Stimulated activated CD4-positive, alpha-beta T cell treated with anti-CD3 and anti-CD28 coated beads, Interleukin-4, amount 100 ng/mL, for 24 hours (primary cell): Measurements from ENCODE around the gene D2HGDH.
A peak's percentile ranks its signal among the peaks of the same experiment; 100 is the strongest.
"Not testable (repeated sequence)": the region's sequence is repeated elsewhere in the genome, so short reads cannot be mapped to it uniquely, and the experiment has no call there.

Experiments
- DNase-seq: peaks from one replicate; pipeline ENCODE4 v3.0.0-alpha.2; 2020

Gene D2HGDH

DNA sequence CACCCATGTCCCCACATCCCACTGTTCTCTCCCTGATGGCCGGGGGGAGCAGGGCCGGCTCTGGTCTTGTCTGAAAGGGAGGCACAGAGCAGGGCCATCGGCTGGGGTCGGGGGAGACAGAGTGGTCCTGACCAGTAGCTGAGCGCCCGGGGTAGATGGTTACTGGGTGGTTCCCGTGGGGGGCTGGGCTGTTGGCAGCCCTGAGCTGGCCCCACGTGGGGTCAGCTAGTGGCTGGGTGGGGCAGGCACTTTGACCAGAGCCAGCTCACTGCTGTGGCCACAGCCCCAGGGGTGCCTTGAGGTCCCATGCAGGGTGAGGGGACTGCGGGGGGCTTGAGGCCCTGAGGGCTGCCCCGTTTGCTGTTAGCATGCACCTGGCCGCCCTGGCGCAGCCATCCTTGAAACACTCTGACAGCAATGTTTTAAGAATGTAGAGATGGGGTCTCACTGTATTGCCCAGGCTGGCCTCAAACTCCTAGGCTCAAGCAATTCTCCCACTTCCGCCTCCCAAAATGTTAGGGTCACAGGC is 62.2 kb downstream of the D2HGDH start:
- DNase-seq, result no peak

DNA sequence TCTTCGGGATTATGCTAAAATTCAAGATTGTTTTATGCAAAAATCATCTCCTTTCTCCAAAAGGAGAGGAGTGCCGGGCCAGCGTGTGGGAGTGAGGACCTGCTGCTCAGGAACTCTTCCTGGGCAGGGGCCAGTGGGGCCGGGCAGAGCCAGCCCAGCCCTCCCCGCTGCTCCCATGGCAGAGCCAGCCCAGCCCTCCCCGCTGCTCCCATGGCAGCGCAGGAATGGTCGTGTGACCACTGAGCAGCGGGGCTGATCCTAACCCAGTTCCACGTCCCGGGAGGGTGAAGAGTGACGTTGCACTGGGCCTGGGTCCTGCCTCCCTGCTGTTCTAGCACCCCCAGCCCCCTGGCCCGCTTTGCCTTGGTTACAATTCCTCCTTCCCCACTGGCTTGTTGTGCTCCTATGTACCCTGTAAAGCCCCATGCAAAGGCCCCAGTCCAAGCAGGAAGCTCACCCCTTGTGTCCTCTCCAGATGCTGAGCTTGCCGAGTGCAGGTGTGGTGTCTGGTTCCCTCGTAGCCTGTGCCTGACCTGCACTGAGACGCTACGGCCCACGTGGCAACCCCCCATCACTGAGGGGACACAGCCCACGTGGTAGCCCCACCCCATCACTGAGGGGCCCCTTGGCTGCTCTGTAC is 63.1 kb downstream of the D2HGDH start:
- DNase-seq, result no peak

DNA sequence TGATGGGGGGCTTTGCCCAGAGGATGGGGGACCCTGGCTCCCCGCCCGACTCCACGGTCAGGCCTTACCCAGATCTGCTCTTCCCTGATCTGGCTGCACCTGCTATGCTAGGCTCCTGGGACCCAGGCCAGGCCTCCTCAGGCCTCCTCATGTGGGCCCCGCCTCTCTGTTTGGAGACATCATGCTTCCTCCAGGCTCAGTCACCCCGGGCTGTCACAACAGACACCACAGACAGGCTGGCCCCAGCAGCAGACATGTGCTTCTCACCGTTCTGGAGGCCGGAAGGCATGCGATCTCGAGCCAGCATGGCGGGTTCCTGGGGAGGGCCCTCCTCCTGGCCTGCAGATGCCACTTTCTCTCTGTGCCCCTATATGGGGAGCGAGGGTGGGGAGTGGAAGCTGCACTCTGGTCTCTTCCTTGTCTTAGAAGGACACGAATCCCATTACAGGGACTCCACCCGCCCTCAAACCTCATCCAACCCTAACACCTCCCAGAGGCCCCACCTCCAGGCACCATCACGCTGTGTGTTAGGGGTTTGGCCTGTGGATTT is 63.7 kb downstream of the D2HGDH start:
- no peak for DNase-seq

DNA sequence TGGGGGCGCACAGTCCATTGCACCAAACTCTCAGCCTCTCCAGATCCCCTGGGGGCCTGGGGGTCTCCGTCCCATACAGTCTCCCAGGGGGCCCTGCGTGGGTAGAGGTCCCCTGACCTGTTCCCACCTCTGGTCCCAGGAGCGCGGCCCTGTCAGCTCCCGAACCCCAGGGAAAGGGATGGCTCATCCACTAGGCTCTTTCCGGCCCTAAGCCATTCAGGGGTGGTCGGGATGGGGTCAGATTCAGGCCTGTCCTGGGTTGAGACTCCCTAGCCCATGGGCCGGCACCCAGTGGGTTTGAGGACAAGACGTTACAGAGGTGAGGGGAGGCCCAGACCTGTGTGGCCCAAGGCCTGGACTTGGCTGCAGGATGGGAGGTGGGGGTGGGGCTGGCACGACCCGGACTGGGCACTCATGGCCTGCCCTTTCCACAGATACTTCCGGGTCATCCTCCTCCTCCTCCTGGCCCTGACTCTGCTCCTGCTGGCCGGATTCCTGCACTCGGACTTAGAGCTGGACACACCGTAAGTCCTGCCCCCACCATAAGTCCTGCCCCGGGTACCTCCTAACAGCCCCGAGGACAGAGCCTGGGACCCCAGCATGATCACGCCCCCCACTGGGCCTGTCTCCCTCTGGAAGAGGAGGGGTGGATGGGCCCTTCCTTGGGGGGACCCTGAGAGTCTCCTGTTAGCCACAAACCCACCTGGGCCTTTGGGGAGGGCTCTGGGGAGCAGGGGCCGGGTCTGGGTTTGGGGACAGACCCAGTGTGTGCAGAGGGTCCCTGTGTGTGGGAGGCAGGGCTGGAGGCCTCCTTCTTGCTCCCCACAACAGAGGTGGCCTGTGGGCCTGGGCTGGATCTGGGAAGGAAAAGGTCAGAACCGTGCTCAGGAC is 64.4 kb downstream of the D2HGDH start:
- DNase-seq, result no peak

DNA sequence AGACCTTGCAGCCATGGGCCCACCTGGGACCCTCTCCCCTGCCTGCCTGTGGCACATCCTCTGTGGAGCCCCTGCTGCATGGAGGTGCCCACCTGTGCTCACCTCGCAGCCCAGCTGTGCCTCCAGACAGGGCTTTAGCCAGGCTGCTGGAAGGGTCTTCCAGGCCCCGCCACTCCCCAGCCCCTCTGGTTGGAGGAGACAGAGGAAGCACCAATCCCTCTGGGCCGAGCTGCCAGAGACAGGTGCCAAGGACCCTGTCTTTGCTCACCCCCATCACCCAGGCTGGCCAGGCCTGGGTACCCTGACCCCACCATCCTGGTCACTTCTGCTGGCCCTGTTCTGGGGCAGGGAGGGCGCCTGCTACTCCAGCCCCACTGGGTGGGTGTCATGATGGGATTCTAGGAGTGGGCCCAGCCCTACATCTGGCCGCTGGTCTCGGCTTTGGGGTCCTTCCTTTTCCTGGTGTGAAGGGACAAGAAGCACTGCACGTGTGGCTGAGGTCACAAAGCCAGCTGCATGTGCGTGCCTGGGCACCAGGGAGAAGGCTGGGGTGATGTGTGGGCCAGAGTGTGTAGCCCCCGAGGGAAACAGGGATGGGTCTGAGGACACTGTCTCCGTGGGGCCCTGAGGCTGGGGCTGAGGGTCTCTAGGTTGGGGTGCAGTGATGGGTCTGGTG is 65.2 kb downstream of the D2HGDH start:
- no peak for DNase-seq

DNA sequence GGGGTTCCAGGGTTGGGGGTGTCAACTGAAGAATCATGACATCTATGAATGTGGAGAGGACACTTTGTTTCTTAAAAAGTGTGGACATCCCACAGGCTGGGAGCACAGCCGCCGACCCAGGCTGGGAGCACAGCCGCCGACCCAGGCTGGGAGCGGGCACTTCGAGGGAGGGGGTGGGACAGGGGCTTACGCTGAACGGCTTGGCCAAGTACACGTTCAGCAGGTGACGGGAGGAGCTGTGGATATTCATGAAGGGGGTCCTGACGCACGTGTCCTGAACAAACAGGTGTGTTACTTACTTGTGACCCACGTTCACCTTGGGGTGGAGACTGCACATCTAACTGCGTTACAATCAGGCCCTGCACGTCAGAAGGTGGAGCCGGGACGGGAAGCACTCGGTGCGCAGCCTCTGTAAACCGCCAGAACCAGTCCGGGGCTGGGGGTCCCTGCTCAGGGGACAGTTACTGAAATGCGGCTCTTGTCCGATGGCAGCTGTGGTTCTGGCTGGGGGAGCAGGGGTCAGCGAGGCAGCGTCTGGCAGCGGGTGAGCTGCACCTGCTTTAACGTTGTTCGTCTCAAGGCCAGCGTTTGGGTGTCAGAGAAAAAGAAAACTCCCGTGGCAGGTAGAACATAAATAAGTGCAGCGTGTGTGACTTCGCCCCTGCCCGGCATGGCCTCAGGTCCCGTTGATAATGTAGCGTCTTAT is 65.9 kb downstream of the D2HGDH start:
- DNase-seq, result peak; percentile 3

DNA sequence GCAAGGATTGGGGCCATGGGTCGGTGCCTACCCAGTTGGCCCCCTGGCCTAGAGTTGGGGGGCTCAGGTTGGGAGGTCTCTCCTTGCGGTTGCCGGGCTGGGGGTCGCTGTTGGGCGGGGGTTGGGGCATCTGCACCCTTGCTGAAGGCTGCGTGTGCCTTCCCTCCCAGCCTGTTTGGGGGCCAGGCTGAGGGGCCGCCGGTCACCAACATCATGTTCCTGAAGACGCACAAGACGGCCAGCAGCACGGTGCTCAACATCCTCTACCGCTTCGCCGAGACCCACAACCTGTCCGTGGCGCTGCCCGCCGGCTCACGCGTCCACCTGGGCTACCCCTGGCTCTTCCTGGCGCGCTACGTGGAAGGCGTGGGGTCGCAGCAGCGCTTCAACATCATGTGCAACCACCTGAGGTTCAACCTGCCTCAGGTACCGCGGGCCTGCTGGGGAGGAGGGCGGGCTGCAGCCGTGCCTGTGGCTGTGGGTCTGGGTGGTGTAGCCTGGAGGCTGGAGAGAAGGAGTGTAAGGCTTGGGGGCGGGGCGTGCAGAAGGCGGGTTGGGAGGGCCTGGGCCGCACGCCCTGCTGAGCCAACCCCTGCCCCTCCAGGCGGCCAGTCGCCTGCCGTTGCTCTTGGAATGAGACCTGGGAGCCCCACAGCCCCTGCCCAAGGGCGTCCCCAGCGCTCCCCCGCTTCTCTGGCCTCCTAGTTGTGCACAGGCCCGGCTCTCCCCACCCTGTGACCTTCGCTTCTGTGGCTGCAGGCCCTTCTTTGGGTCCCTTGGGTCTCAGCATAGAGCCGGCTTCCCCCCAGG is 67.4 kb downstream of the D2HGDH start:
- DNase-seq, result no peak

DNA sequence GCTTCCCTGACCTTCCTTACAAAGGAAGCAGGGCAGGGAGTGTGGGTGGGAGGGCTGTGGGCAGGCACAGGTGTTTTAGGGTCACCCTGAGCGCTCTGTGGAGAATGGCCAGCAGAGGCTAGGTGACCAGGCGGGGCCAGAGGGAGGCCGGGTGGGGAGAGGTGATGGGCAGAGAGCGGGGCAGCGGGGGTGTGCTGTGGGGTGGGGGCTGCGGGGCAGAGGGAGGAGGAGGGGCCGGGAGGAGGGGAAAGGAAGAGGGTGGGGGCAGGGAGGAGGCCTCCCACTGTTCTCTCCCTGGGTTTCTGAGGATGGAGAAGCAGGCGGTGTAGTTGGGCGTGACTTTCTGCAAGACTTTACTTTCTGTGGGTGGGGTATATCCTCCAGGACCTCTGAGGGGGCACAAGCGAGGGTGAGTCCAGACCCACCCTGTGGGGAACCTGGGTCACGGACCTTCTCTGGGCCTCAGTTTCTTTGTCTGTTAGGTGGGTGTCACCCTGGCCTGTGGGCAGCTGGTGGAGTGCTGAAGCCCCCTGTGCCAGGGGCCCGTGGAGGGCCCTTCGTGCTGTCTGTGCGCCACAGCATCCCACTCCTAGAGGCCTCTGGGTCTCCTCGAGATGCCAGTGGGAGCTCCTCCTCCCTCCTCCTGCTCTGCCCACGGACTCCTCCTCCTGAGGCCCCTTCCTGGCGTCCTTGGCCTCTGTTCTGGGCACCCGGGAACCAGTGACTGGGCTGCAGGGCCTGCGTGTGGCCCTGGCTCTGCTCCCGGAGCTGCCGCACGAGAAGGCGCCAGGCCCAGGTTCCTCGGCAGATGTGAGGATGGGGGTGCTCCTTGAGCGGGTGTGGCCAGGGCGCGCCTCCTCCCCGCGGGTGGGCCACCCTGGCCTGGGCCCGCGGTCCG is 68.2 kb downstream of the D2HGDH start:
- no peak for DNase-seq

DNA sequence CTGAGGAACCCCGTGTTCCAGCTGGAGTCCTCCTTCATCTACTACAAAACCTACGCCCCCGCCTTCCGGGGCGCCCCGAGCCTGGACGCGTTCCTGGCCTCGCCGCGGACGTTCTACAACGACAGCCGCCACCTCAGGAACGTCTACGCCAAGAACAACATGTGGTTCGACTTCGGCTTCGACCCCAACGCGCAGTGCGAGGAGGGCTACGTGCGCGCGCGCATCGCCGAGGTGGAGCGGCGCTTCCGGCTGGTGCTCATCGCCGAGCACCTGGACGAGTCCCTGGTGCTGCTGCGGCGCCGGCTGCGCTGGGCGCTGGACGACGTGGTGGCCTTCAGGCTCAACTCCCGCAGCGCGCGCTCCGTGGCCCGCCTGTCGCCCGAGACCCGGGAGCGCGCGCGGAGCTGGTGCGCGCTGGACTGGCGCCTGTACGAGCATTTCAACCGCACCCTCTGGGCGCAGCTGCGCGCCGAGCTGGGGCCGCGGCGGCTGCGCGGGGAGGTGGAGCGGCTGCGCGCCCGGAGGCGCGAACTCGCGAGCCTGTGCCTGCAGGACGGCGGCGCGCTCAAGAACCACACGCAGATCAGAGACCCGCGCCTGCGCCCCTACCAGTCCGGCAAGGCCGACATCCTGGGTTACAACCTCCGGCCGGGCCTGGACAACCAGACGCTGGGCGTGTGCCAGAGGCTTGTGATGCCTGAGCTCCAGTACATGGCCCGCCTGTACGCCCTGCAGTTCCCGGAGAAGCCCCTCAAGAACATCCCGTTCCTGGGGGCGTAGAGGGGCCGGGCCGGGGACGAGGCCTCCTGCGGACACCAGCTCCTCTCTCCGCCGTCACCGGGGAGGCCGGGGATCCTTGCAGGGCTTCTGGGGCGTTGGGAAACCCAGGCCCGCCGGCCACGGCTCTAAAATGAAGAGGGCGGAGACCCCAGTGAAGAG is 69.2 kb downstream of the D2HGDH start:
- peak; percentile 36 for DNase-seq

DNA sequence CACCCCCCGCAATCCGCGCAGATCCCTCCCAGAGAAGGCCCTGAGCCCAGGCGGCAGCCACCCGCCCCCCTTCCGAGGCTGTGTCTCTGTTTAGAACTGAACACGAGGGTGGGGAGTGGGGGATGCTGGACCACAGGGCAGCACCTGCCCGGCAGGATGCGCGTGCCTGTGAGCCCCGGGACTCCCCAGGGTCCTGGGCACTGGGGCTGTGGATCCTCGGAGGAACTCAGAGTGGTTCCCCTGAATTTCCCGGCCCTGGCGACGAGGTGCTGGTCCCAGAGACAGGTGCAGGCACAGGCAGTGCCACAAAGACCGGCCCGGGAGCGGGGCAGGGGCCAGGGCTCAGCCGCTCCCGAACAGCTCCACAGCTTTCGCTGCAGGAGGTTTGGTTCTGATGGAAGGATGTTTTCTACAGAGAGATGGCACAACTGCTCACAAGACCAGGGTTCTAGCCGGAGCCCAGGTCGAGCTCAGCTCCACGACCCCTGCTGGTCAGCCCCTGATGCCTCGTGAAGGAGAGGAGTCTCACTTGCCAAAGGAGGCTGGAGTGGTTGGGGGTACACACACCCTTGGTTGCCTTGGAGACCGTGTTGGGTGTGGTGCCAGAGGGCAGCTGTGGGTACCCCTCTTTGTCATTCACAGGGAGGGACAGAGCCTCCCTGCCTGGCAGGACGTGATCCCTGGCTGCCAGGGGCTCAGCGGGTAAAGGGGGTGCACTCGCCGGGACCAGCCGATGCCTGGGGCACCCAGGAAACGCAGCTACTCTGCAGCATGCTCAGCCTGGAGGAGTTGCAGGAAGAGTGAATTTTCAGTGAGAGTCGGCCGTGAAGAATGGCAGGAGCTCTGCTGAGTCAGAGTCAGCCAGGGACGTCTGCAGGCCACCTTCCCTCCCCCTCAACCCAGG is 70.1 kb downstream of the D2HGDH start:
- DNase-seq, result no peak

DNA sequence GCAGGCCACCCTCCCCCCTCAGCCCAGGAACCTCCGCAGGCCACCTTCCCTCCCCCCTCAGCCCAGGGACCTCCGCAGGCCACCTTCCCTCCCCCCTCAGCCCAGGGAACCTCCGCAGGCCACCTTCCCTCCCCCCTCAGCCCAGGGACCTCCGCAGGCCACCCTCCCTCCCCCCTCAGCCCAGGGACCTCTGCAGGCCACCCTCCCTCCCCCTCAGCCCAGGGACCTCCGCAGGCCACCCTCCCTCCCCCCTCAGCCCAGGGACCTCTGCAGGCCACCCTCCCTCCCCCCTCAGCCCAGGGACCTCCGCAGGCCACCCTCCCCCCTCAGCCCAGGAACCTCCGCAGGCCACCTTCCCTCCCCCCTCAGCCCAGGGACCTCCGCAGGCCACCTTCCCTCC is 71.8 kb downstream of the D2HGDH start:
- not testable (repeated sequence) for DNase-seq

DNA sequence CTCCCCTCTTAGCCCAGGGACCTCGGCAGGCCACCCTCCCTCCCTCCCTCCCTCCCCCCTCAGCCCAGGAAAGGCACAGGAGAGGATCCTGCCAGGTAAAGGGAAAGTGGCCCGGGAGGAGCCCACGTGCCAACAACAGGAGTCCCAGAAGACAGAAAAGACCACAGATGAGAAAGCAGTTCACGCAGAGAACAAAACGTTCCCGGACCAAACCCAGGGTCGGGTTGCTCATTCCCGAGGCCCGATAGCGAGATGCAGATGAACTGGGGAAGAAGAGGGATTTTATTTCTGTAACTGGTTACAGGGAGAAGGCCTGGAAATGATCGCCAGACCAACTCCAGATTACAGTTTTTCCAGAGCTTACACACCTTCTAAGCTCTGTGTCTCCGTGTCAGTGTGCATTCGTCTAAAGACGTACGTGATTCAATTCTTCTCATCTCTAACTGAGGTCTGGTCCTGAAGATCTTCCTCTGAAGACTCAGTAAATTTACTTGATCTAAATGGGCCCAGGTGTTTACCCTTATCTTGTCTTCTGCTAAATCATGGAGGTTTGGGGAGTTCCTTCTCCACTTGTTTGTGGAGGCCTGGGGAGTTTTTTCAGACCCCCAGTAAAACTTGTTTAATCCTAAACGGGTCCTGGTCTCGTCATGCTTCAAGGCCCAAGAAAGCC is 73.8 kb downstream of the D2HGDH start:
- DNase-seq, result no peak

DNA sequence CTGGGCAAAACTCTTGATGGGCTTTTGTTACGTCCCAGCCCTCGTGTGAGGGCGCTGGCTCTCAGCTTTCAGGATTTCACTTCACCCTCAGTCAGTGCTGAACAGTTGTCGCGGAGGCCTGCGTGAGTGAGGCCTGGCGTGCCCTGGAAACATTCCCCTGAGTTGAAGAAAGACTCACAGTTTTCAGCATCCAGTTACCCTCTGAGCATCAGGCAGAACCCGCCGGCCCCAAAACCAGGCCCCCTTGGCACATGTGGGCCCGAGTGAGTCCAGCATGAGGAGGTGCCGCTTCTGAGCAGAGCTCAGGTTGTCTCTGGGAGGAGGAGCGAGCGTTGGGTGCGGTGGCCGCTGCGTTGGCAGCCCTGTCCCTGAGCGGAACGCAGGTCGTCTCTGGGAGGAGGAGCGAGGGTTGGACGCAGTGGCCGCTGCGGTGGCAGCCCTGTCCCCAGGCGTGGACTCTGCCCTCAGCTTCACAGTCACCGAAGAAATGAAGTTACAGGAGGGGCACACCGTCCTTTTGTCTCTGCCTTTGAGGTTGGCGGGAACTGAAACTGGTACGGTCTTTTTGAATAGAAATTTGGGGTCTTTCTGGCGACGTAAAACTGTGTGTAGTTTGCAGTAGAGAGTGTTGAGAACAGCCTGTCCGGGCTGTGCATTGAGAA is 74.4 kb downstream of the D2HGDH start, which contains the start of gene NEU4:
Gene NEU4, plus strand, starts transcription at position 473 of the 662 bp plus-strand sequence. CDS start 5,292 bp downstream, outside the sequence.
- no peak for DNase-seq

DNA sequence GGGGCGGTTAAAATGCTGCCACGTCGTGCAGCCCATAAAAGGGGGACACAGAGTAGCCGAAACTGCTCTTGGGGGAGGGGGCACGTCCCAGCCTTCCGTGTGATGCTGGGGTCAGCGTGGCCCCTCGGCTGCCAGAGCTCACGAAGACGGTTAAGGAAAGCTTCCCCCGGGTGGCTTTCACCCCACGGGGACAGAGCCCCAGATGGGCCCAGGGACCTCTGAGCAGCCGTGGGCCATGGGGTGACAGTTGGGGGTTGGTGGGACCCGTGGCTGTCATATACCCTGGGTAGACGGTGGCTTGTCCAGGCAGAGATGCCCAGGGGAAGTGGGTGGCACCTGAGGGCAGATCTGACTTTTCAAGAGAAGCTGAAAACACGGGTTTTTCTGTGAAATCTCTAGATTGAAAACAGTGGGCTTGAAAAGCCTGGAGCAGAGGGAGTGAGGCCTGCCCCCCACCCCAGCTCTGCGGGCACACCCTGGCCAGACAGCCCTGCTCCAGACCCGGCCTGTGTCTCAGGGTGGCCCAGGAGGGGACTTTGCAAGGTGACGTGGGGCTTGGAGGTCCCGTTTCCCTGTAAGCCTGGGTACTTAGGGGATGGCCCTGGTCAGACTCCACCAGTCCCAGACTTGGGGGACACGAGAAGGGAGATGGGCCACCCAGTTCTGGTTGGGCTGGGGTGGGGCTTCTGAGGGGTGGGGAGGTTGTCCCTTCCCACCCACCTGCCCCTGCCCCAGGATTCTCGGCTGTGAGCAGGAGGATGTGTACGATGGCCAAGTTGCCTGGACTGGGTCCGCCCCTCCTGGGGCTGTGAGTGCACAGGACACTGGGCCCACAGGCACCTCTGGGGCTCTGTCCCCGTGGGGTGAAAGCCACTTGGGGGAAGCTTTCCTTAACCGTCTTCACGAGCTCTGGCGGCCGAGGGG is 75.2 kb downstream of the D2HGDH start:
- no peak for DNase-seq

DNA sequence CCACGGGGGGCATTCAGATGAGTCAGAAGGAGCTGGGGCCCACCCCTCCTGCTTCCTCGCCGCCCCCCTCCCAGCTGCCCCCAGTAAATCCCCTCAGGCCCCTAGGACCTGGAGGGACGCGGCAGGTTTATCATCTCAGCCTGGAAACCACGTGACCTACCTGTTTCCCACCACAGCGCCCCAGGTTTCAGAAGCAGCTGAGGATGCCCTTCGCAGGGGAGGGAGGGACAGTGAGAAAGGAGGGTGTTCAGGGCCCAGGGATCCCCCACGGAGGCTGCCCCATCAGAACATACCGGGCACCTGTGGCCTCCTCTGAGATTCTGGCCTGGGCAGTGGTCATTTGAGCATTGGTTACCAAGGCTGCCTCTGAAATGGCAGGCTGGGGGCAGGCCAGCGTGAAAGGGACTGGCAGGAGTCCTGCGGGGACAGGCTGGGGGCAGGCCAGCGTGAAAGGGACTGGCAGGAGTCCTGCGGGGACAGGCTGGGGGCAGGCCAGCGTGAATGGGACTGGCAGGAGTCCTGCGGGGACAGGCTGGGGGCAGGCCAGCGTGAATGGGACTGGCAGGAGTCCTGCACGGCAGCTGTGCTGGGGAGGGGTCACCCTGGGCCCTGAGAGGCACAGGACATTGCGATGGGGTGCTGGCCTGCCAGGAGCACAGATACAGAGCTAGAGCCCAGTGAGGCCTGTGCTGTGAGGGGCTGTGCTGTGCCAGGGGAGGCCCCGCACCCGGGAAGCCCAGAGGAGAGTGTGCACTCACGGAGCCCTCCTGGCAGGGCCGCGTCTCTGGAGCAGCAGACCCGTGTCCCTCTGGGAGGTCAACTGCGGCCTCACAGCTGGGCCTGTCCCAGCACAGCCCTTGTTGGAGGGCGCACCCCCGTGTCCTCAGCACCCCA is 76.1 kb downstream of the D2HGDH start:
- no peak for DNase-seq
